GM19468 (cell line): ENCODE measurements around the gene NEURL3.
A peak's percentile ranks its signal among the peaks of the same experiment; 100 is the strongest.
"Not testable (repeated sequence)": the region's sequence is repeated elsewhere in the genome, so short reads cannot be mapped to it uniquely, and the experiment has no call there.

Source experiments
- ATAC-seq: cut with Tn5 transposase; IDR thresholded peaks from one replicate; pipeline ENCODE4 v1.9.1; 2021; ENCODE audit warnings: mild to moderate bottlenecking, moderate library complexity, moderate number of reproducible peaks; ENCODE audit not compliant: unreplicated experiment; ENCODE audit errors: extremely low read depth

The NEURL3 gene

GRCh38 chr2:96509114-96509846 lies 4.1 kb upstream of the NEURL3 start:
- ATAC-seq: peak; percentile 47

GRCh38 chr2:96508521-96509113 lies 3.5 kb upstream of the NEURL3 start:
- no peak for ATAC-seq

- ATAC-seq: peak; percentile 12
Measured at GRCh38 chr2:96507957-96508520, 2.9 kb upstream of the NEURL3 start.

GRCh38 chr2:96506907-96507240 lies 1.7 kb upstream of the NEURL3 start:
- no peak for ATAC-seq

- no peak for ATAC-seq
Measured at GRCh38 chr2:96506016-96506906, 1.1 kb upstream of the NEURL3 start.

- no peak for ATAC-seq
Measured at GRCh38 chr2:96503637-96504243, 1.4 kb downstream of the NEURL3 start.

GRCh38 chr2:96502891-96503636 lies 2.1 kb downstream of the NEURL3 start:
- ATAC-seq: no peak

- no peak for ATAC-seq
Measured at GRCh38 chr2:96501886-96502810, 3.0 kb downstream of the NEURL3 start.

- ATAC-seq: no peak
Measured at GRCh38 chr2:96501471-96501874, 3.7 kb downstream of the NEURL3 start.

- no peak for ATAC-seq
Measured at GRCh38 chr2:96500385-96501066, 4.6 kb downstream of the NEURL3 start.

GRCh38 chr2:96499061-96499960 lies 5.8 kb downstream of the NEURL3 start:
- no peak for ATAC-seq

GRCh38 chr2:96498611-96499010 lies 6.5 kb downstream of the NEURL3 start:
- ATAC-seq: not testable (repeated sequence)

- ATAC-seq: no peak
Measured at GRCh38 chr2:96498021-96498431, 7.1 kb downstream of the NEURL3 start.

- ATAC-seq: no peak
Measured at GRCh38 chr2:96495982-96496629, 9.1 kb downstream of the NEURL3 start.

- ATAC-seq: no peak
Measured at GRCh38 chr2:96494188-96494587, 11.0 kb downstream of the NEURL3 start.

- ATAC-seq: no peak
Measured at GRCh38 chr2:96493072-96493471, 12.1 kb downstream of the NEURL3 start.
